NCI-H82 (cell line): Measurements from ENCODE around the gene TMEM91.
A peak's percentile ranks its signal among the peaks of the same experiment; 100 is the strongest.
"Not testable (repeated sequence)": the region's sequence is repeated elsewhere in the genome, so short reads cannot be mapped to it uniquely, and the experiment has no call there.

Experiments used
- DNase-seq: peaks from one replicate; lab custom pipeline; 2025; lab: John Stamatoyannopoulos, UW

The TMEM91 gene

DNA sequence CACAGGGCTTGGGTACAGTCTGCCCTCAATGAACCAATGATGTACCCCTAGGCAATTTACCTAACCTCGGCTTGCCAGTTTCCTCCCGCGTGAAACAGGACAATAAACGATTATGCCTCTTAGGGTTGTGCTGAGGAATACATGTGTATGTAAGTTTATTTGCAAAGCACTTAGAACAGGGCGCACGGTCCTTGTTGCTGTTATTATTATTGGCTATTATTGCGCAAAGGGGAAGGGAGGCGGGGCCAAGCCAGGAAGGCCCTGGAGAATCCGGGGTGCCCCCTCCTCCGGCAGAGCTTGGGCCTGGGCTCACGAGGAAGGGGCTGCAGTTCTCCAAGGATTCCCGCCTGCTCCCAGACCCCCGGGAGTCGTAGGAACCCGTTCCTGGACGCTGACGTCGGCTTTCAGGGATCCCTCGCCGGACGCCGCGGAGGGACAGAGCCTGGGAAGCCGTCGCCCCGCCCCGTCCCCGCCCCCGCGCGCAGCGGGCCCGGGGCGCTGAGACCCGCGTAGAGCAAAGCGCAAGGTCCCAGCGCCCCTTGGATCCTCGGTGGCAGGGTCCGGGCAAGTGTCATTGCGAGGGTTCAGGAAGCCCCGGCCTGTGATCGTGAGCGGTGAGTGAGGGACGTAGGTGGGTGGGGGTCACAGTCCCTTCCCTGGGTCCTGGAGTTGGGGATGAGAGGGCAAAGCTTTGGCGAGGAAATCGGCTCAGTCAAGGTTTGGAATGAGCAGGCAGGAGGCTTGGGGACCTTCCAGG is at the start of gene TMEM91:
Gene TMEM91, plus strand, starts transcription at position 293 of the 757 bp plus-strand sequence. CDS start 1,777 bp downstream, outside the sequence.
- peak; percentile 57 for DNase-seq

DNA sequence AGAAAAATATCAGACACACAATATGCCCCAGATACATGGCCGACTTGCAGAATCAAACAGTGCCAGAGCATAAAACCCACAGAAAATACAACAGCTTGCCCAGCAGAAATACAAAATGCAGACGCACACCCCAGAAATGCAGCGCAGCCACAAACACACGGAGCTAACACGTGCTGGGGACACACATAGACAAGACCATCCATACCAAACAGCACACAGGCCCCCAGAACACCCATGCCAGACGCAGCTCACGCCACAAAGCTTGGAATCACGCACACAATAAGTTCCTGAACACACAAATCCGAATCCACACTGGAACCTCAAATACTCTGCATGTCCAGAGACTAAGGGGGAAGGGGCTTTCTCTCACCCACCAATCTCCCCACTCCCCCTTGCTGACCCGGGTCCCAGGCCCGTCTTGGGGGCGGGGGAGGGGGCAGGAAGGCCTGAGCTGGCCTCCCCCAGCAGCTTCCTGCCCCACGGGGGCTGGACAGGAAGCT is 49.2 kb upstream of the TMEM91 start:
- no peak for DNase-seq

DNA sequence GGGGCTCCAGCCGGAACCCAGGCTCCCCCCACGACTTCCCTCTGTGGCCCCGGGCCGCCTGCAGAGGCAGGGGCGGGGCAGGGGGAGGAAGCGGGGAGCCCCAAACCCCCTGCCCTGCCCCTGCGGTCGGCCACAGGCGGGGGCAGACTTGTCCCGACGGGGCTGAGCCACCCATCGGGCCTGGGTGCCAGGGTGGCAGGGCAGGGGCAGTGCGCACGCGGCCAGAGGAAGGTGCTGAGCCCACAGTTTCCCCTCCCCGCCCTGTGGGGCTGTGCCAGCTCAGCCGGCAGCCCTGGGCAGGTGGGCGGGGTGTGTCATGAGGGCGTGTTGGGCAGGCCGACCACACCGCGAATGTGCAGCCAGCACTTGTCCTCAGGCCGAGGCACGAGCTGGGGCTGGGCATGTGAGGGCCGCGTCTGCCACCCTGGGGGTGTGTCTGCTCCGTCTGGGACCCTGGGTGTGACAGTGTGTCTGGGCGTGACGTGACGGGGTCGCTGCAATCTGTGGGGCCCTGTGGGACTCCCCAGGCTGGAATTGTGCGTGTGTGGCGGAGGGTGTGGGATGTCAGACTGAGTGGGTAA is 48.7 kb upstream of the TMEM91 start:
- DNase-seq = no peak

- no peak for DNase-seq
Observed at GRCh38 chr19:41328157-41328841, 48.0 kb upstream of the TMEM91 start.

DNA sequence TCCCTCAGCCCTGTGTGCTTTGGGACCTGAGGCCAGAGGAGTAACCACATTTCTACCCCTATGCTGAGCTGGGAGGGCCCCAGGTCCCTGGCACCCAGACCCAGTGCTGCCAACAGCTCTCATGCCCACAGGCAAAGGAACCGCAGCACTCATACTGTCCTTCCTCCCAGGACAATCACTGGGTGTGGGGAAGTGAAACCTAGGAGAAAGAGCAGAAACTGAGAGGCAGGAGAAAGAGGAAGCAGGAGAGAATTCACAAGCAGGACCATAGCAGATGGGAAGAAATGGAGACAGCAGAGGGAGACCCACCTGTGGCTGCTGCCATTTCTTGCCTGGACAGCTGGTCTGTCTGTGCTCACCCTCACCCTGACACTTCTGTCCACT is 47.5 kb upstream of the TMEM91 start:
- DNase-seq = no peak

- DNase-seq = no peak
Observed at GRCh38 chr19:41330481-41330880, 45.9 kb upstream of the TMEM91 start.

GRCh38 chr19:41330946-41331678 is 45.2 kb upstream of the TMEM91 start:
- peak; percentile 43 for DNase-seq

GRCh38 chr19:41332000-41332399 is 44.3 kb upstream of the TMEM91 start:
- DNase-seq = no peak

- DNase-seq = no peak
Observed at GRCh38 chr19:41332468-41332867, 43.9 kb upstream of the TMEM91 start.

DNA sequence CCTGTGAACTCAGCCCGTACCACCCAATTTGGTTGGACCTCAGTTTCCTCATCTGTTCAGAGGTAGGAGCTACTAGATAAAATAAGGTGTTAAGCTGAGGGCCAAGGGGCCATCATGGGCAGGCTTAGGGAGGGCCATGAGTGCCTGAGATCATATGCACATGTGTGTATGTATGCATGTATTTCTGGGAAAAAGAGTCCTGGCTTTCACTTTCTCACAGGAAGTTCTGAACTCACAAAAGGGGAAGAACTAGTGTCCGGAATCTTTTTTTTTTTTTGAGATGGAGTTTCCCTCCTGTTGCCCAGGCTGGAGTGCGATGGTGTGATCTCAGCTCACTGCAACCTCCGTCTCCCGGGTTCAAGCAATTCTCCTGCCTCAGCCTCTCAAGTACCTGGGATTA is 41.5 kb upstream of the TMEM91 start:
- no peak for DNase-seq

- no peak for DNase-seq
Observed at GRCh38 chr19:41335467-41335866, 40.9 kb upstream of the TMEM91 start.

GRCh38 chr19:41339936-41340335 is 36.4 kb upstream of the TMEM91 start:
- DNase-seq = no peak

GRCh38 chr19:41341669-41342490 is 34.5 kb upstream of the TMEM91 start:
- DNase-seq = no peak

- no peak for DNase-seq
Observed at GRCh38 chr19:41344162-41344561, 32.2 kb upstream of the TMEM91 start.

DNA sequence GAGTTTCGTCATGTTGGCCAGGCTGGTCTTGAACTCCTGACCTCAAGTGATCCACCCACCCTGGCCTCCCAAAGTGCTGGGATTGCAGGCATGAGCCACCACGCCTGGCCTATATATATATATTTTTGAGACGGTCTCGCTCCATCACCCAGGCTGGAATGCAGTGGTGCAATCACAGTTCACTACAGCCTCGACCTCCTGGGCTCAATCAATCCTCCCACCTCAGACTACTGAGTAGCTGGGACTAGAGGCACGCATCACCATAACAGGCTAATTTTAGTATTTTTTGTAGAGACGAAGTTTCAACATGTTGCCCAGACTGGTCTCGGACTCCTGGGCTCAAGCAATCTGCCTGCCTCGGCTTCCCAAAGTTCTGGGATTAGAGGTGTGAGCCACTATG is 29.4 kb upstream of the TMEM91 start:
- DNase-seq = not testable (repeated sequence)

DNA sequence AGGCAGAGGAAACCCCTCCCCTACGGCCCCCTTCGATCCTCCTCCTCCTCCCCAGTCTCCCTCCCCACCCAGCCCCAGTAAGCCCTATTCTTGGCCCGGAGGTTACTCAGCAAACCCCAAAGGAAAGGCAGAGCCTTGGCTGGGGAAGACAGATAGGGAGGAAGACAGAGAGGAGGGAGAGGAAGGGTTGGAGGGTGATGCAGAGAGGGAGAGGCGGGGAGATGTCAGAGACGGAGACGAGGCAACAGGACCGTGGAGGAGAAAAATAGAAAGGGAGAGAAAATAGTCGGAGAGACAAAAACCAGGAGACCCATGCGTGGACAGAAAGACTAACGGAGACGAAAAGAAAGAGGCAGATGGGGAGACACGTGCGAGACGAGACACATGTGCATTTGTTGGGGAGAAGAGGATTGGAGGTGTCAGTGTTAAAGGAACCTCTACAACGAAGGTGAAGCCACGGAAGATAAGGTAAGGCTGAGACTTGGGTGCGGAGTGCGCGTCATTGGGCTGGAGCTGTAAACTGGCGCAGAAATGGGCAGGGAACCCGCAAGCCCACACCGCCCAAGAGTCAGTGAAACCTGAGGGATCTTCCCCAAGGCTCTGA is 25.5 kb upstream of the TMEM91 start:
- peak; percentile 26 for DNase-seq

- DNase-seq = peak; percentile 67
Observed at GRCh38 chr19:41351339-41352245, 24.7 kb upstream of the TMEM91 start.

- no peak for DNase-seq
Observed at GRCh38 chr19:41352279-41352608, 24.1 kb upstream of the TMEM91 start.

DNA sequence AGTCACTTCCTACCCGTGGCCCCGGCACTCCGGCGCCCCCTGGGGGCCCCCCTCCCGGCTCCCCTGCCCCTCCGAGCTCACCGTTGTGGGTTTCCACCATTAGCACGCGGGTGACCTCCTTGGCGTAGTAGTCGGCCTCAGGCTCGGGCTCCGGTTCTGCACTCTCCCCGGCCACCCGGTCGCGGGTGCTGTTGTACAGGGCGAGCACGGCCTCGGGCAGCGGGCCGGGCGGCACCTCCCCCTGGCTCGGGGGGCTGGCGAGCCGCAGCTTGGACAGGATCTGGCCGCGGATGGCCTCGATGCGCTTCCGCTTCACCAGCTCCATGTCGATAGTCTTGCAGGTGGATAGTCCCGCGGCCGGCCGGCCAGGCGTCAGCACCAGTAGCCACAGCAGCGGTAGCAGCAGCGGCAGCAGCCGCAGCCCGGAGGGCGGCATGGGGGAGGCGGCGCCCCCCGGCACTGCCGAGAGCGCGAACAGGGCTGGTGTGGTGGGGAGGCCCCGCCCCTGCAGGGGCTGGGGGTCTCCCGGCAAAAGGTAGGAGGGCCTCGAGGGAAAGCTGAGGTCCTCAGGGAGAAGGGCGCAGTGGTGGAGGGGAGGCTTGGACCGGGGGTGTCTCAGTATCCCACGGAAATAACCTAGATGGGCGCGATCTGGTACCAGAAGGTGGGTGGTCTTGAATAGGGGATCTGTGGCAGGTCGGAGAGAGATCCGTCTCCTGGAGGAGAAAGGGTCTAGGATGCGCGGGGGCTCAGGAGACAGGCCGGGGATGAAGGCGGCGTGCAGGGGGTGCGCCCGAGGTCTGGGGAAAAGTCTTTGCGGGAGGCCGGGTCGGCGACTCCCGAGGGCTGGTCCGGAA is 23.5 kb upstream of the TMEM91 start:
- DNase-seq = peak; percentile 73
